NCI-H1048 (cell line): ENCODE measurements around the gene FABP6.
"Not testable (repeated sequence)": the region's sequence is repeated elsewhere in the genome, so short reads cannot be mapped to it uniquely, and the experiment has no call there.

ENCODE experiments used
- DNase-seq: peaks from one replicate; lab custom pipeline; 2025; lab: John Stamatoyannopoulos, UW

FABP6 gene

GRCh38 chr5:160221082-160221481 is 8.2 kb upstream of the FABP6 start:
- no peak for DNase-seq

GRCh38 chr5:160227012-160227411 is 2.3 kb upstream of the FABP6 start:
- no peak for DNase-seq

- no peak for DNase-seq
Measured at GRCh38 chr5:160230686-160231527, 1.6 kb downstream of the FABP6 start.

- DNase-seq = no peak
Measured at GRCh38 chr5:160231783-160232342, 2.6 kb downstream of the FABP6 start.

- no peak for DNase-seq
Measured at GRCh38 chr5:160233215-160233614, 3.9 kb downstream of the FABP6 start.

- no peak for DNase-seq
Measured at GRCh38 chr5:160235731-160236130, 6.4 kb downstream of the FABP6 start.

GRCh38 chr5:160237571-160238093 is 8.3 kb downstream of the FABP6 start:
- DNase-seq = no peak

- DNase-seq = no peak
Measured at GRCh38 chr5:160240350-160240749, 11.0 kb downstream of the FABP6 start.

GRCh38 chr5:160242145-160242544 is 12.8 kb downstream of the FABP6 start:
- DNase-seq = no peak

GRCh38 chr5:160245506-160246086 is 16.3 kb downstream of the FABP6 start:
- no peak for DNase-seq

GRCh38 chr5:160249570-160249969 is 20.3 kb downstream of the FABP6 start:
- not testable (repeated sequence) for DNase-seq

GRCh38 chr5:160250226-160250625 is 20.9 kb downstream of the FABP6 start:
- no peak for DNase-seq

- no peak for DNase-seq
Measured at GRCh38 chr5:160250826-160251225, 21.5 kb downstream of the FABP6 start.

GRCh38 chr5:160251406-160252155 is 22.3 kb downstream of the FABP6 start:
- no peak for DNase-seq

- no peak for DNase-seq
Measured at GRCh38 chr5:160252916-160253315, 23.6 kb downstream of the FABP6 start.

- DNase-seq = no peak
Measured at GRCh38 chr5:160253441-160253840, 24.1 kb downstream of the FABP6 start.

- no peak for DNase-seq
Measured at GRCh38 chr5:160254706-160255105, 25.4 kb downstream of the FABP6 start.

GRCh38 chr5:160259341-160259740 is 30.0 kb downstream of the FABP6 start:
- no peak for DNase-seq

- DNase-seq = no peak
Measured at GRCh38 chr5:160260006-160260775, 30.9 kb downstream of the FABP6 start.

GRCh38 chr5:160260881-160261815 is 31.8 kb downstream of the FABP6 start:
- DNase-seq = no peak
